MM.1S (cell line): ENCODE measurements around the gene CACNA2D1.

Experiments used
- DNase-seq: peaks from one replicate; pipeline ENCODE4 v3.0.0-alpha.2; 2015
- H2AFZ ChIP-seq: fragments of 300-600 bp; sonication (generic); 2 replicates; pipeline ENCODE4 v1.6.0; 2016; ENCODE audit warnings: antibody characterized with exemption, low read length
- H3F3A ChIP-seq: fragments of 300-600 bp; sonication (generic); 2 replicates; pipeline ENCODE4 v1.6.1; 2016; ENCODE audit warnings: mild to moderate bottlenecking, antibody characterized with exemption, low read length, moderate library complexity, mixed read lengths; ENCODE audit not compliant: insufficient read depth
- H3K27ac ChIP-seq: fragments of 300-600 bp; sonication (generic); 2 replicates; pipeline ENCODE4 v1.5.1; 2016; ENCODE audit warnings: mild to moderate bottlenecking, low read length
- H3K27me3 ChIP-seq: fragments of 300-600 bp; sonication (generic); replicated peaks from 2 replicates; pipeline ENCODE4 v1.6.0; 2016; ENCODE audit warnings: low read length; ENCODE audit not compliant: insufficient read depth
- H3K36me3 ChIP-seq: fragments of 300-600 bp; sonication (generic); replicated peaks from 2 replicates; pipeline ENCODE4 v1.6.1; 2016; ENCODE audit warnings: mild to moderate bottlenecking, low read length, mixed read lengths; ENCODE audit not compliant: insufficient read depth
- H3K4me1 ChIP-seq: fragments of 300-600 bp; sonication (generic); 2 replicates; pipeline ENCODE4 v1.6.1; 2016; ENCODE audit warnings: low read length, mixed read lengths
- H3K4me2 ChIP-seq: fragments of 300-600 bp; sonication (generic); 2 replicates; pipeline ENCODE4 v1.6.0; 2016; ENCODE audit warnings: low read depth, low read length
- H3K4me3 ChIP-seq: fragments of 300-600 bp; sonication (generic); 2 replicates; pipeline ENCODE4 v1.5.1; 2016; ENCODE audit warnings: low read length, mixed read lengths
- H3K79me2 ChIP-seq: fragments of 300-600 bp; sonication (generic); 2 replicates; pipeline ENCODE4 v1.6.1; 2016; ENCODE audit warnings: mixed run types, low read length, mixed read lengths
- H3K9ac ChIP-seq: fragments of 300-600 bp; sonication (generic); 2 replicates; pipeline ENCODE4 v1.6.1; 2016; ENCODE audit warnings: low read length, mixed read lengths
- H3K9me2 ChIP-seq: fragments of 300-600 bp; sonication (generic); replicated peaks from 2 replicates; pipeline ENCODE4 v1.6.1; 2016; ENCODE audit warnings: mild to moderate bottlenecking, low read length, mixed read lengths; ENCODE audit not compliant: insufficient read depth
- H3K9me3 ChIP-seq: fragments of 300-600 bp; sonication (generic); replicated peaks from 2 replicates; pipeline ENCODE4 v1.6.1; 2016; ENCODE audit warnings: mild to moderate bottlenecking, low read length, mixed read lengths; ENCODE audit not compliant: insufficient read depth
- H4K20me1 ChIP-seq: fragments of 300-600 bp; sonication (generic); 2 replicates; pipeline ENCODE4 v1.6.1; 2016; ENCODE audit warnings: mild to moderate bottlenecking, low read length, moderate library complexity, mixed read lengths; ENCODE audit not compliant: insufficient read depth
- EZH2 ChIP-seq: fragments of 300-600 bp; sonication (generic); optimal IDR thresholded peaks from 2 replicates; pipeline ENCODE3; 2017; ENCODE audit warnings: low read depth, mild to moderate bottlenecking, antibody characterized with exemption, low read length, mixed read lengths
- EZH2phosphoT487 ChIP-seq: fragments of 300-600 bp; sonication (generic); IDR thresholded peaks from 2 replicates; pipeline ENCODE4 v1.6.1; 2018; ENCODE audit warnings: antibody characterized with exemption, low read length
- TF ChIP-seq, protein P1 (sequence below): fragments of 300-600 bp; sonication (generic); IDR thresholded peaks from 2 replicates; pipeline ENCODE4 v1.5.1; 2016; ENCODE audit warnings: antibody characterized with exemption, low read length, mixed read lengths

CACNA2D1 gene

DNA sequence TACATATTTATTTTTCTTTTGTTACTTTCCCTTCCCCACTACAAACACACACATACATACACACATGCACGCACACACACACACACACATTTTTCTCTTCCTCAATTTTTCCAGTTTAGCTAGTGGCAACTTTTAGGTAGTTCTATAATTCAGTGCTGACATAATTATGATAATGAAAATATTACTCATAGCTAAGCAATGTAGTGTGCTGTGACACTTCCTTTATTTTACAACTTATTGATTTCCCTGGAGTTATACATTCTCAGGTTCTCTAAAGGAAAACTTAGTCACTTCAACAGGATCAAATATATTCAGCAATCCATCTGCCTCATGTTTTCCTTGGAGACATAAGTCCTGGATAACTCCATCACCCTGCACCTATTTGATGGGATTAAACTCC, 151.6 kb downstream of the CACNA2D1 start:
- DNase-seq, result no peak
- H3F3A ChIP-seq, result no peaks in the 10 kb centered on the region
- no peak overlapping the region for H3K9ac ChIP-seq
- H3K4me2 ChIP-seq, result no peak overlapping the region
- no peaks in the 10 kb centered on the region for H3K79me2 ChIP-seq
- H2AFZ ChIP-seq, result no peak overlapping the region
- H3K4me1 ChIP-seq, result no peaks in the 10 kb centered on the region
- no peak for TF ChIP-seq EZH2phosphoT487
- TF ChIP-seq, protein P1, sequence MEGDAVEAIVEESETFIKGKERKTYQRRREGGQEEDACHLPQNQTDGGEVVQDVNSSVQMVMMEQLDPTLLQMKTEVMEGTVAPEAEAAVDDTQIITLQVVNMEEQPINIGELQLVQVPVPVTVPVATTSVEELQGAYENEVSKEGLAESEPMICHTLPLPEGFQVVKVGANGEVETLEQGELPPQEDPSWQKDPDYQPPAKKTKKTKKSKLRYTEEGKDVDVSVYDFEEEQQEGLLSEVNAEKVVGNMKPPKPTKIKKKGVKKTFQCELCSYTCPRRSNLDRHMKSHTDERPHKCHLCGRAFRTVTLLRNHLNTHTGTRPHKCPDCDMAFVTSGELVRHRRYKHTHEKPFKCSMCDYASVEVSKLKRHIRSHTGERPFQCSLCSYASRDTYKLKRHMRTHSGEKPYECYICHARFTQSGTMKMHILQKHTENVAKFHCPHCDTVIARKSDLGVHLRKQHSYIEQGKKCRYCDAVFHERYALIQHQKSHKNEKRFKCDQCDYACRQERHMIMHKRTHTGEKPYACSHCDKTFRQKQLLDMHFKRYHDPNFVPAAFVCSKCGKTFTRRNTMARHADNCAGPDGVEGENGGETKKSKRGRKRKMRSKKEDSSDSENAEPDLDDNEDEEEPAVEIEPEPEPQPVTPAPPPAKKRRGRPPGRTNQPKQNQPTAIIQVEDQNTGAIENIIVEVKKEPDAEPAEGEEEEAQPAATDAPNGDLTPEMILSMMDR, result no peak
- no peak for TF ChIP-seq EZH2
- H3K27me3 ChIP-seq, result no peaks in the 10 kb centered on the region
- H4K20me1 ChIP-seq, result no peaks in the 10 kb centered on the region
- no peaks in the 10 kb centered on the region for H3K9me2 ChIP-seq
- H3K9me3 ChIP-seq, result no peaks in the 10 kb centered on the region
- no peak overlapping the region for H3K27ac ChIP-seq
- no peak overlapping the region for H3K4me3 ChIP-seq
- H3K36me3 ChIP-seq, result no peaks in the 10 kb centered on the region

DNA sequence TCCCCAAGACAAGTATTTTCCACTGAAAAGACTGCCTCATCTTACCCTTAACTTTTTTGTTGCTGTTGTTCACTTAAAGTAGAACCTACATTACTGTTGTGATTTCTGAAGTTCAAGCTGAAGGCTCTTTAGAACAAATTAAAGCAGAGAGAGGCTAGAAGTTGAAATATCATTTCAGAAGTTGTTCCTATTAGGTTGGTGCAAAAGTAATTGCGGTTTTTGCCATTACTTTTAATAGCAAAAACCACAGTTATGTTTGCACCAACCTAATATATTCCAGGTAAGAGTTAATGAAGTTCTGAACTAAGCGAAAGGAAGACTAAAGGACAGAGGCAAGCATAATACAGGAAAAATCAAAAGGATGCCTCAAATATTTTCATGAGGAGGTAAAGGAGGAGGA, 153.7 kb downstream of the CACNA2D1 start:
- Histone ChIP-seq H4K20me1 (no peaks in the 10 kb centered on the region), H3K9me3 (no peaks in the 10 kb centered on the region), H3K36me3 (no peaks in the 10 kb centered on the region), H3K79me2 (no peaks in the 10 kb centered on the region), H3K4me1 (no peaks in the 10 kb centered on the region), H3K27me3 (no peaks in the 10 kb centered on the region), H2AFZ (no peak overlapping the region), H3K27ac (no peak overlapping the region), H3K4me2 (no peak overlapping the region), H3K9me2 (no peaks in the 10 kb centered on the region), H3K9ac (no peak overlapping the region), H3K4me3 (no peak overlapping the region), H3F3A (no peaks in the 10 kb centered on the region)
- no peak for DNase-seq
- TF ChIP-seq EZH2phosphoT487, result no peak
- TF ChIP-seq EZH2, result no peak
- TF ChIP-seq, protein P1, result no peak

- Histone ChIP-seq H3K4me3 (no peak overlapping the region), H3K4me1 (no peaks in the 10 kb centered on the region), H3K79me2 (no peaks in the 10 kb centered on the region), H3K27me3 (no peaks in the 10 kb centered on the region), H3K9me3 (no peaks in the 10 kb centered on the region), H3K27ac (no peak overlapping the region), H2AFZ (no peak overlapping the region), H4K20me1 (no peaks in the 10 kb centered on the region), H3K9ac (no peak overlapping the region), H3K4me2 (no peak overlapping the region), H3K36me3 (no peaks in the 10 kb centered on the region), H3F3A (no peaks in the 10 kb centered on the region), H3K9me2 (no peaks in the 10 kb centered on the region)
- TF ChIP-seq EZH2phosphoT487 (no peak), EZH2 (no peak)
- TF ChIP-seq, protein P1, result no peak
- DNase-seq, result no peak
These were observed 154.4 kb downstream of the CACNA2D1 start for GRCh38 chr7:82289152-82289535.

- Histone ChIP-seq H4K20me1 (no peaks in the 10 kb centered on the region), H3K4me1 (no peaks in the 10 kb centered on the region), H3K36me3 (no peaks in the 10 kb centered on the region), H3K4me3 (no peak overlapping the region), H3K27me3 (no peaks in the 10 kb centered on the region), H3K27ac (no peak overlapping the region), H2AFZ (no peak overlapping the region), H3K9ac (no peak overlapping the region), H3K9me3 (no peaks in the 10 kb centered on the region), H3K4me2 (no peak overlapping the region), H3K79me2 (no peaks in the 10 kb centered on the region), H3K9me2 (no peaks in the 10 kb centered on the region), H3F3A (no peaks in the 10 kb centered on the region)
- DNase-seq, result no peak
- TF ChIP-seq, protein P1, result no peak
- no peak for TF ChIP-seq EZH2phosphoT487
- TF ChIP-seq EZH2, result no peak
These were observed 156.8 kb downstream of the CACNA2D1 start for GRCh38 chr7:82286798-82287140.
